ENCODE measurements around the gene CHST12.

CHST12 gene

DNA sequence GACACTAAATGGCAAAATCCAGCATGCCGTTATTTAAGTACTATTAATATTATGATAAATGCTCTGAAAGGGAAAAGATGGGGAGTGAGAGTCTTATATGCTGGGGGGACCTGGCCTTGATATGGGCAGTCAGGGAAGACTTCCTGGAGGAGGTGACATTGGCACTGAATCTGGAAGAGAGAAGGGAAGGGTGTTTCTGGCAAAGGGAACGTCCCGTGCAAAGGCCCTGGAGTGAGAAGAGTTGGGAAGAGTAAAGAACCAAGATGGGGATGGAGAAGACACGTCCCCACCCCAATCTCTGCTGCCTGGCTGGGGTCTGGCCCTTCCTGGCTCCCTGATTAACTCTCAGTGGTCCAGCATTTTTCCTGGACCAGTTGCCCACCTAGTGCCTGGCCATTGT, 77.8 kb downstream of the CHST12 start:
- DNase-seq: no peak

DNA sequence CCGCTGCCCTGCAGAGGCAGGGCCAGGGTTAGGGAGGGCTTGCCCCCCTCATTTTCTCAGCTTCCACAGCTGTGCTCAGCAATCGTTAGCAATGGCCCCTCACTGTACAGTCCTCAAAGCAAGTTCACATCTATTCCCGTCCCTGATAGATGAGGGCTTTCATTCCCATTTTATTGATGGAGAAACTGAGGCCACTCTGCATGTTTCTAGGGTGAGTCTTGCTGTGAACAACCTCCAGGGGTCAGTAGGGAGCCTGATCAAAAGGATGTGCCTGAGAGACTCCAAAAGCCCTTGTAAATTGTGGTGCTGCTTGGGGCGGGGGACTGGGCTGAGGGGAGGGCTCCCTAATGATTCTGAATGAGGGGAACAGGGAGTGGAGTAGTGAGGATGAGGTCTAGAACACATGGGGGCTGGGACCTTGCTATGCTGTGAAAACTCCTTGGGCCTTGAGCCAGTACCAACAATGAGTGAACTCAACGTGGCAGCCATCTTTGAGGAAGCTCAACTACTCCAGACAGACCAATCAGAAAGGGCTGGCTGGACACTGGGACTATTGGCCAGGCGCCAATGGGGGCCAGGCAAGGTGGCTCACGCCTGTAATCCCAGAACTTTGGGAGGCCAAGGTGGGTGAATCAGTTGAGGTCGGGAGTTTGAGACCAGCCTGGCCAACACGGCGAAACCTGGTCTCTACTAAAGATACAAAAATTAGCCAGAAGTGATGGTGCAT, 79.5 kb downstream of the CHST12 start:
- DNase-seq: no peak

DNA sequence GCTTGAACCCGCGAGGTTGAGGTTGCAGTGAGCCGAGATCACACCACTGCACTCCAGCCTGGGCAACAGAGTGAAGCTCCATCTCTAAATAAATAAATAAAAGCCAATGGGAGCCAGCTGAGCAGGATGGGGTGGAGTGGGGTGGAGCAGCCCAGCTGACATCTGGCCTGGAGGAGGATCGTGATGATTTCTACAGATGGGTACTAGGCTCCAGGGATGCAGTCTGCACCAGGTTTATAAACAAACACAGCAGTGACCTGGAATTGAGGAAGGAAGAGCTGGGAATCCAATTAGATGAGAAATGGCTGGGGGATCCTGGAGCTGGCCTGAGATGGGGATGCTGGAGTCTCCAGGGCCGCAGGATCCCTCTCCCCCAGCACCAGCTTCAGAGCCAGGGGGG, 80.1 kb downstream of the CHST12 start:
- no peak for DNase-seq

DNA sequence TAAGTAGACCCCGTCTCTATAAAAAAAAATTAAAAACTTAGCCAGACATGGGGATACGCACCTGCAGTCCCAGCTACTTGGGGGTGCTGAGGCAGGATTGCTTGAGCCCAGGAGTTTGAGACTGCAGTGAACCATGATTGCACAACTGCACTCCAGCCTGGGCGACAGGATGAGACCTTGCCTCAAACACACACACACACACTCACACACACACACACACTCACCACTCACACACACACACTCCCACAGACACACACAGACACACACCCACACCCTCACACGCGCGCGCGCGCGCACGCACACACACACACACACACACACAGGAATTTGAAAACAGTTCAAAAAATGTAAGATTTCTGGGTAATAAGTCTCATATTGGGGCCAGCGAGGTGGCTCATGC, 81.5 kb downstream of the CHST12 start:
- no peak for DNase-seq

DNA sequence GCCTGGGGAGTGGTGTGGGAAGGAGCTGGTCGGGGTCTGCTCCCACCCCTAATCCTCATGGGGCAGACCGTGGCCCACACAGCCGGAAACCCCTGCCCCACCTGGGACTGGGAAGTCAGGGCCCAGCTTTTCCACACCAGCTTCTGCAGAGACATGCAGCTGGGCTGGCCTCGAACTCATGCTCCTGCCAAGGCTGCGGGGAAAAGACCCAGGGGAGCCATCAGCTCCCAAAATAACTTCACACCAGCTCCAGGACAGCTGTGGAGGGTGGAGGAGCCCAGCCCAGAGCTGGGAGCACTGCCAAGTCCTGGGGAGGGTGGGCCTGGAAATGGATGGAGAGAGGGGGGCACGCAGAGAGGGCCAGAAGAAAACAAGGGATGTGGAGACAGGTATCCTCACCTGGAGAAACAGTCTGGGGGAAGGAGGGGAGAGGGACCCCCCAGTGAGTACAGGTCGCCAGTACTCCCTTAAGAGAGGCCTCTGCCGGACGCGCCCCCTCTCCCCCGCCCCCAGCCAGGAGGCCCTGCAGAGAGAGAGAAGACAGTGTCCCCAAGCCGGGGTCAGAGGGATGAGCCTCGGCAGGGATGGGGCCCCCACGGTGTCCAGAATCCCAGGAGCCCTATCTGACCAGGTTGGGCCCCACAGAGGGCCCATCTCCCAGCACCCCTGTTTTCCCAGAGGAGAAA, 84.3 kb downstream of the CHST12 start:
- peak; percentile 43 for DNase-seq

DNA sequence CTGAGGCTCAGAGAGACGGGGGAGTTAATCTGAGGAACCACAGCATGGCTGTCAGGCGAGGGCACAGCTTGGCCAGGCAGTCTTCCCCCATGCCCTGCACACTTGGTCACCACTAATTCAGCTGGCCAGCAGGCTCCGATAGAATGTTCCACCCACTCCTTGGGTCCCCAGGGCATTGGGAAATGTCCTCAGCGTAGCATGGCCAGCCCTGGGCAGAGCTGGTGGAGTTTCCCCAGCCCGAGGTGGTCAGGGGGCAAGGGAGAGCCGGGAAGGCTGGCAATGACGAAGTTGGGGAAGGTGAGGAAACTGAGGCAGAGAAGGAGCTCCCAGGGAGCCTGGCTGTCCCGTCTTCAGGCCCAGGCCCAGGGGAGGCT, 84.8 kb downstream of the CHST12 start:
- DNase-seq: peak; percentile 27

DNA sequence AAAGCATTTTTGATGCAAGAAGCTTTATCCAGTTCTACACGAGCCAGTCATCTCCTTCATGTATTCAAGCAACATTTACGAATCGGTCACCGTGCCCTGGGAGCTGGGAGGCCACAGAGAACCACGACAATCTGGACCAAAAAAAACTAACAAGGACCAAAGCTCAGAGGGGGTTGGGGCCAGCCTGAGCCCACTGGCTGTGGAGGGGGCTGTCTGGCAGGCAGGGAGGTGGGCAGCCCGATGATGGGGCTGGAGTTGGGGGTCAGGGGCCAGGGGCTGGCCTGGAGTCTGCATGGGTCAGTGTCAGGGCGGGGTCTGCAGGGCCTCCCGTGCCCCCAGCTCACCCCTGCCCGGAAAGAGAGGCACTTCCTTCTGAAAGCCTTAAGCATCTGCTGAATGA, 85.3 kb downstream of the CHST12 start:
- DNase-seq: no peak

DNA sequence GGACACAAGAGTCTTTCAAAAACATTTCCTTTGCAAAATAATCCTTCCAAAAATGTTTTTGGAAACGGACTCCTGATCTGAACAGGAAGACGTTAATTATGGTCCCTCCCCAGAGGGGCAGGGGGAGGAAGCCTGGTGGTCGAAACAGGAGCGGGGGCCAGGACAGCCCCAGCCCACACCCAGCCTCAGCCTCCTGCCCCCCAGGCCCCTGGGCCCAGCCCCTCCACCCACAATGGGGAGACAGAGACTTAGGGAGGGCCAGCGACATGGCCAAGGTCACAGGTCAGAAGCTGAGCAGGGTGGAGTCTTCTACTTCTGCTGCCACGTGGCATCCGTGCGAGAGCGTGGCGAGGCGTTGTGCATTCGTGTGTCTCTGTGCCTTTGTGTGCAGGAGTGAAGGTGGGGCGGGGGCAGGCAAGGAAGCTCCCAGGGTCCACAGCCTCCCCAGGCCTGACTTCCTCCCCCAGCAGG, 86.8 kb downstream of the CHST12 start:
- no peak for DNase-seq

DNA sequence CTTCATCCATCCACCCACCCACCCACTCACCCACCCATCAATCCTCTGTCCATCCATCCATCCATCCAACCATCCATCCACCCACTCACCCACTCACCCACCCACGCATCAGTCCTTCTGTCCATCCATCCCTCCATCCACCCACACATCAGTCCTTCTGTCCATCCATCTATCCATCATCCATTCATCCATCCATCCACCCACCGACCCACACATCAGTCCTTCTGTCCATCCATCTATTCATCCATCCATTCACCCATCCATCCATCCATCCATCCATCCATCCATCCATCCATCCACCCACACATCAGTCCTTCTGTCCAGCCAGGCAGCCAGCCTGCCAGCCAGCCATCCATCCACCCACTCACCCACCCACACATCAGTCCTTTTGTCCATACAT, 88.6 kb downstream of the CHST12 start:
- no peak for DNase-seq

DNA sequence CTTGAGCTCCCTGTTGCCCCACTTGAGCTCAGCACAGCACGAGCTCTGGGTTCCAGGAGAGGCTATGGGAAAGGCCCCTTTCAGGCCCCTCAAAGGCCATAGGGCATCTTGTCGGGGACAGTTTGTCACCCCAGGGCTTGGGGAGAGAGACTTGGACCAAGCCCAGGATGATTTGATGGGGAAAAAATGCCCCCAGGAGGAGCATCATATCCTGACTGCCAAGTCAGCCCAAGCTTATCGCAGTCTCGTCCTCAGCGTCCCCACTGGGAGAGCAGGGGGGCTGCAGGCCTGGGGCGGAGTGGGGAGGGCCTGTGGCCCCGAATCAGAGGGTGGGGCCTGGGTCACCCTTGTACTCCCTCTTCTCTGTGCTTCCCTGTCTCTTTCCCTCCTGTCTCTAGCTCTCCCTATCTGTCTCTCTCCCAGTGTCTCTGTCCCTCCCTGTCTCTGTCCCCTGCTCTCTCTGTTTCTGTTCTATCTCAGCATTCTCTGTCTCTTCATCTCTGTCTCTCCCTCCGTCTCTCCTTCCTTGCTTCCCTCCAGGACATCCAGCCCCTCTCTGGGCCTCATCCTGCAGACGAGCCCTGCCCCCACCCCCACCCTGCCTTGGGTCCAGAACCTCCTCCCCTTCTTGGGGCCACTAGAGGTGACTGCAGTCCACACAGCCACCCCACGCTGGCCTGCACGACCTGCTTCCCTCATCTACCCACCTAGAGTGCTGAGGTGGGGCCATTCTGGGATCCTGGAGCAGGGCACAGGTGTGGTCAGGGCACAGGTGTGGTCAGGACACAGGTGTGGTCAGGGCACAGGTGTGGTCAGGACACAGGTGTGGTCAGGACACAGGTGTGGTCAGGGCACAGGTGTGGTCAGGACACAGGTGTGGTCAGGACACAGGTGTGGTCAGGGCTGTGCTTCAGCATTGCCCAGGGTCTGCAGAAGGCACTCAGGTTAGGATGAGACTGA, 90.1 kb downstream of the CHST12 start:
- DNase-seq: peak; percentile 59

DNA sequence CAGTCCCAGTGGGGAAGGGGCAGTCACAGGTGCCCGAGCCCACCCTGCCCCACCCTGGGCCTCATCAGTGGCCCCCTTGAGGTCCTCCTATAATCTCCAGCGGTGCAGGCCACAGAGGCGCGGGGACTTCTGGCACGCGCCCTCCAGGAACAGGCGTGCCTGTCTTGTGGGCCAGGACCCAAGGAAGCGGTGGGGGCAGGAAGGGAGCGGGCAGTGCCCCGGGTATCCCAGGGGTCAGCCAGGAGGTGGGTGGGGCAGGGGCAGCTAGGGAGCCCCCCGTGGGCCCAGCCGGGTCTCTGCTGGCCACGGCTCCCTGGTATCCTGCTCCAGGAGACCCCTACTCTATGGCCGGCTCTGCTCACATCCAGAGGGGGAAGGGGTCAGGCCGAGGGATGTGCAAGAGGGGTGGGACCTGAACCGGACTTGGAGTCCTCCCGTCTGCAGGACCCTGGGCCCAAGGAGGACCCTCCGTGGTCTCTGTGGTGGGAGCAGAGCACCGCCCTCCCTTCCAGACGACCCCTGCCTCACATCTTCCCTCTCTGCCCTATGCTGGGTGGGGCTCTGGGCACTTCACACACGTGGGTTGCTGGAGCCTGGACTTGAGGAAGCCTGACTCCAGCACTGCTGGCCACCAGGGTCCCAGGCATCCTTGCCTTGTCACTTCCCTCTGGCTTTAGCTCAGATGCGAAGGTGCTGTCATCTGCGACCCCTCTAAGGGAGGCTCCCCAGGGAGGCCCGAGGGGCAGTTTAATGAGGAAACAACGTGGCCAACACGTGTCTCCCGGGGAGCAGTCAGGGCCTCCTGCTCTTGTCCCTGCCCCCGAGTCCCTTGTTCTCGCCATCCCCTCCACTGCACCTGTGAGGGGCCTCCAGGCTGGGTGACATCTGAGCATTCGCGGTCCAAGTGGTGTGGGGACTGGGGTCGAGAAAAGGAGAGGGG, 91.0 kb downstream of the CHST12 start:
- no peak for DNase-seq

DNA sequence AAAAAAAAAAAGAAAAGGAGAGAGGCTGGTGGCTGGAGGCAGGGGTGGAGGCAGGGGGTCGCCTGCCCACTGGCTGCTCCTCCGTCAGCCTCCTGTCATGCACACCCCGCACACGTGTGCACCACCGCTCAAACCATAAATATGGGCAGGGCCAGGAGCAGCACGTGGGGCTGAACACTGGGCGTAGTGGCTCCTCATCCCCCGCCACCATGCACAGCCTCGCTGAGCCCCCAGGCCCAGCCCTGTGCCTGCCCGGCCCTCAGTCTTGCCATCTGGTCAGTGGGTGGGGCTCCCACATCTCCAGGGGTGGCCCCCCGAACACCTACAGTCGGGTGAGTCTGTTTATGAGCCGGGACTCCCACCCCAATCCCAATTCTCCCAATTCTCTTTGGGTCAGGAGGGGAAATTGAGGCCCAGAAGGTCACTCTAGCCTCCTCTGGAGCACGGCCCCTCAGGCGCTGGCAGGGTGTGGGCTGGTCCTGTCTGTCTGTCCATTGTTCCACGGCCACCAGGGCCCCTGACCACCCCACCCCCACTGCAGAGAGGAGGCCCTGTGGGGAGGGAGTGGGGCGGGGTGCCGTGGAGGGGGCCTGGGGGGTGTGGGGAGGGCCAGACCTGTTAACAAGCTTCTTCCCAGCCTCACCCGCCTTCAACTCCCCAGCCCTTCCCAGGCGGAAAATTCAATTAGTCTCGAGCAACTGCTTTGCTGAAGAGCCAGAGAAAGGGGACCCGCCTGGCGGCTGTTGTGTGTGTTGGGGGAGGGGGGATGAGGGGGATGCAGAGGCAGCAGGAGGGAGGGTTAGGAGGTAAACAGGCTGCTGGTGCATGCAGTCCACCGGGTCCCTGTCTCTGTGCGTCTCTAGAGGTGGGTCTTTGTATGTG, 92.2 kb downstream of the CHST12 start:
- no peak for DNase-seq

DNA sequence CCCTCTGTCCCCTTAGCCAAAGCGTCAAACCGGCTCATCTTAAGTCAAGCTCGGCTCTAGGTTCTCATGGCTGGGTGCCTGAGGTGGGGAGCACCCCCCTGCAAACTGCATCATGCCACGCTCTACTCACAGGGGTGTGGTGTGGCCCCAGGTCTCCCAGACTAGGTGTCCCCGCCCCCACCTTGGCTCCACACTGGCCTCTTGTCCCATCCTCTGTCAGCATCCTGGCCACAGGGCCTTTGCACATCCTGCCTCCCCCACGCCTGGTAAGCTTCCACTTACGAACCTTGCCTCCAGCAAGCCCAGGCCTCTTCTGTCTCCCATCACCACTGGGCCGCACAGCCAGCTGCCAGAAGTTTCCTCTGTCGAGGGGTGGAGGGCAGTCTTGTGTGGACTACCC, 93.0 kb downstream of the CHST12 start:
- DNase-seq: no peak

DNA sequence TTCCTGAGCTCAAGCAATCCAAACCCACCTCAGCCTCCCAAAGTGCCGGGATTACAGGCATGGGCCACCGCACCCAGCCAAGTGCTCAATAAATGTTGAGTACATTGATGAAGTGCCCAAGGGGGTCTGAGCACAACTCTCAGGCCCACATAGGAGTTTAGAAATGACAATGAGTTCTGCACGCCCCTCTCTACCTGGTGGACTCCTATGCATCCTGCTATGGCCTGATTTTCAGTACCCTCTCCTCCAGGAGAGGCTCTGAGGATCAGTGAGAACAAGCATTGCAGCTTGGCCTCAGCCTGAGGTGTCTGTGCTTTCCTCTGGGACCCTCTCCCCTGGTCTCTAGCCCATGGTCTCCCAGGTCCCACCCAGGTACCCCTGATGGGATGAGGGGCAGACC, 93.7 kb downstream of the CHST12 start:
- DNase-seq: no peak

DNA sequence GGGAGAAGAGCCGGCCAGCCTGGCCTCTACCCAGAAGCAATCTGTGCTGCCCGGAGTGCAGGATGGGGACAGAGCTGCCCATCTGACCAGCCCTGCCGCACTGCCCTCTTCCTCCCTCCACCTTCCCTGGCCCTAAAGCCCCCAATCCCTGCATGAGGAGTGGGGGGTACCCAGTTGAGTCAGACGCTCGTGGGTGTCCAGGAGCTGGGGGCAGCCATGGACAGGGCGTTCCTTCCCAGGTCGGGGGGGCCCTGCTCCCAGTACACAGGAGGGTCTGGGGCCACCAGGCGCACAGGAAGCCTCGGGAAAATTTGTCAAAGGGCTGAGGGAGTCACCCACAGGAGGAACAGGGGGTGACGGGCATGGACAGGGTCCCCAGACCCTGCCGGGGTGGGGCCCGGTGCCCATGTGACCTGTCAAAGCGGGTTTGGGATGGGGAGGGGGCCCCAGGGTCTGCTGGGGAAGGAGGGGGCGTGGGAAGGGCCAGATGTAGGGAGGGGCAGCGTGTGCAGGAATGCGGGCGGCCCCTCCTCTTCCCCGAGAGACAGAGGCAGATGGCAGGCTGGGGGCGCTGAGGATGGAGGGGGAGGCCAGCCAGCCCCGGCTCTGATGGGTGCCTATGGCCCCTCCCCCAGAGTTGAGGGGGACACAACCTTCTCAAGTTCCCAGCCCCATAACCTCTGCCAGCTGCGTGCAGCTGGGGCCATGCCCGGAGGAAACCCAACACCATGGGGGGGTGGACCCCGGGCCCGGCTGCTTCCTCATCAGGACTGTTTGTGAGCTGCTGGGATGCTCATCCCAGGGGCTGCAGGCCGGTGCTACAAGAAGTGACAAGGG, 94.3 kb downstream of the CHST12 start:
- DNase-seq: no peak
